IPS-18c (cell line): Measurements from ENCODE around the gene CLASP2.
"Not testable (repeated sequence)": the region's sequence is repeated elsewhere in the genome, so short reads cannot be mapped to it uniquely, and the experiment has no call there.

ENCODE experiments used
- H3K4me3 ChIP-seq: 2 replicates; pipeline ENCODE4 v1.7.0; 2013; ENCODE audit warnings: low read depth, mild to moderate bottlenecking, low read length, moderate library complexity; ENCODE audit not compliant: insufficient read depth
- H3K9me3 ChIP-seq: one replicate; pipeline ENCODE4 v1.6.1; 2013; ENCODE audit warnings: mild to moderate bottlenecking, low read length, moderate library complexity; ENCODE audit not compliant: control insufficient read depth, insufficient read depth

Gene CLASP2

GRCh38 chr3:33717866-33718594 is at the start of gene CLASP2:
Gene CLASP2, minus strand, starts transcription at chr3:33718254. Its CDS starts 252 bp downstream, at chr3:33718002.
- H3K4me3 ChIP-seq = peak within 1 kb of the TSS; percentile 96
- H3K9me3 ChIP-seq = no peaks in the 10 kb centered on the region

GRCh38 chr3:33758864-33759263 is 40.8 kb upstream of the CLASP2 start:
- Histone ChIP-seq H3K9me3 (peaks cover 5% of the 10 kb centered on the region), H3K4me3 (no peak overlapping the region)

DNA sequence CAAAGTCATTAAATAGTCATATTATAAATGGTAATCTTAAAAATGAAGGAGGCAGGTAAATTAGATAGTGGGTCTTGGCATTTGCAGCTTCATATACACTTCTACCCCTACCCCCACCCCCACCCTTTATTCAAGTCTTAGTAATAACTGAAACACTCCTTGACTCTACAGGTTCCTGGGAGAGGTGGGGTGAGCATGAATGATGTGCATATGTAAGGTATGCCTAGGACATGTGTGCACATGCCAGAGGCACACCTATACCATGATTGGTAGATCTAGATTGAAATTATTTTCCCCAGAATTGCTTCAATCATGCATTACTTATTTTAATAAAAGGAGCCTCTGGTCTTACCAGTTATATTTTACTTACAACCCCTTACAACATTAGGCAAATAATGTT is 40.2 kb upstream of the CLASP2 start:
- Histone ChIP-seq H3K9me3 (peaks cover 5% of the 10 kb centered on the region), H3K4me3 (no peak overlapping the region)

DNA sequence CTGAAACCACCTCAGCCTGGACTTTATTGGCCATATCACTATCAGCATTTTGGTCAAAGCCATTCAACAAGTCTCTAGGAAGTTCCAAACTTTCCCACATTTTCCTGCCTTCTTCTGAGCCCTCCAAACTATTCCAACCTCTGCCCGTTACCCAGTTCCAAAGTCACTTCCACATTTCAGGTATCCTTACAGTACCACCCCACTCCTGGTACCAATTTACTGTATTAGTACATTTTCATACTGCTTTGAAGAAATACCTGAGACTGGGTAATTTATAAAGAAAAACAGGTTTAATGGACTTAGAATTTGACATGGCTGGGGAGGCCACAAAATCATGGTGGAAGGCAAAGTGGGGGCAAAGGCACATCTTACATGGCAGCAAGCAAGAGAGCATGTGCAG is 36.3 kb upstream of the CLASP2 start:
- not testable (repeated sequence) for H3K4me3 ChIP-seq, H3K9me3 ChIP-seq

GRCh38 chr3:33751336-33751735 is 33.3 kb upstream of the CLASP2 start:
- H3K9me3 ChIP-seq = peaks cover 5% of the 10 kb centered on the region
- H3K4me3 ChIP-seq = no peak overlapping the region

DNA sequence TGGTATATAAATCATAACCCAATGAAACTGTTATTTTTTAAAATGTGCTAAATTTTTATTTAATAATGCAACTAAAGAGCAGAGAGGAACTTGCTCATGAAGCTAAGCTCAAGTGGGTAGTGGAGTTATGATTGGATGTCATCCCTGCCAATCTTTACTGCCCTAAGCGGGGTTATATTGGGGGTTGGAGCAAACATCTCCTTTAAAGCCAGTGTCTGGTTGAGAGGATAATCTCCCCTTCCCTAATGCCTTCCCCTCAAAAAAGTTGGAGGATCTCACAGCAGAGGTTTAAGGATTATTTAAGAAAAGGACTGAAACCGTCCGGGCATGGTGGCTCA is 32.1 kb upstream of the CLASP2 start:
- peaks cover 3% of the 10 kb centered on the region for H3K9me3 ChIP-seq
- no peak overlapping the region for H3K4me3 ChIP-seq

DNA sequence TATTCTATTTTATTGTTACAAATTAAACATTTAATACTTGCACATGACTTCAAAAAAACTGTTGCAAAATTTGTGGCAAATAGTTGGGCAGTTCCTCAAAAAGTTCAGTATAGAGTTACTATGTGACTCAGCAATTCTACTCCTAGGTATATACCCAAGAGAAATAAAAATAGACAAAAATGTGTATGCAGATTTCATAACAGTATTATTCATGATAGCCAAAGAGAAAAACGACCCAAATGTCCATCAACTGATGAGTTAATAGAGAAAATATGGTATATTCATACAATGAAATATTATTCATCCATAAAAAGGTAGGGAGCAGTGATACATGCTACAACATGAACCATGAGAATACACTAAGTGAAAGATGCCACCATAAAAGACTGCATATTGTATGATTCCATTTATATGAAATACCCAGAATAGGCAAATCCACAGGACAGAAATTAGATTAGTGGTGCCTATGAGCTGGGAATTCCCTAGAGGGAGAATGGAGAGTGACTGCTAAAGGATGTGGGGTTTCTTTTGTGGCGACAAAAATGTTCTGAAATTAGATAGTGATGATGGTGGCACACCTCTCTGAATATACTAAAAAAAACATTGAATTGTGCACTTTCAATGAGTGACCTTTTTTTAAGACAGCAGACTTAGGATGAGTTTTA is 31.6 kb upstream of the CLASP2 start:
- Histone ChIP-seq H3K4me3 (no peak overlapping the region), H3K9me3 (no peaks in the 10 kb centered on the region)

DNA sequence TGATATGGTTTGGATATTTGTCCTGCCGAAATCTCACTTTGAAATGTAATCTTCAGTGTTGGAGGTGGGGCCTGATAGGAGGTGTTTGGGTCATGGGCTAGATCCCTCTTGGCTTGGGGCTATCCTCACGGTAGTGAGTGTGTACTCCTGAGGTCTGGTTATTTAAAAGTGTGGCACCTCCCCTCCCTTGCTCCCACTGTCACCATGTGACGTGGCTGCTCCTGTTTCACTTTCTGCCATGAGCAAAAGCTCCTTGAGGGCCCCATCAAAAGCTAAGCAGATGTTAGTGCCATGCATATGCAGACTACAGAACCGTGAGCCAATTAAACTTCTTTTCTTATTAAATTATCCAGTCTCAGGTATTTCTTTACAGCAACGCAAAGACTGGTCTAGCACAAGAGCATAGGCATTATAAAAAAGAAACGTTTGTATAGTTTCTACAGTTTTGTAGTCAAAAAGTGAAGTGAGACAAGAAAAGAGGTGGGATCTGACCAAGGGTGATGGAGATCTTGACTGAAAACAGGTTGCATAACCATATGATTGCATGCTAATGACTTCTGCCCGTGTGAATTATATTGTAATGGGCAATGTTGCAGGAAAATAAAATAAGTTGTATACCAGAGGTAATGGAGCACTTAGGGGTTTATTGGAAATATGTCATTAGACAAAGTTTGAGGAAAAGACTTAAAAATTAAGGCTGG is 28.5 kb upstream of the CLASP2 start:
- Histone ChIP-seq H3K4me3 (no peak overlapping the region), H3K9me3 (no peaks in the 10 kb centered on the region)

GRCh38 chr3:33737146-33737545 is 19.1 kb upstream of the CLASP2 start:
- Histone ChIP-seq H3K9me3 (no peaks in the 10 kb centered on the region), H3K4me3 (no peak overlapping the region)

GRCh38 chr3:33732394-33732793 is 14.3 kb upstream of the CLASP2 start:
- Histone ChIP-seq H3K9me3 (no peaks in the 10 kb centered on the region), H3K4me3 (no peak overlapping the region)

DNA sequence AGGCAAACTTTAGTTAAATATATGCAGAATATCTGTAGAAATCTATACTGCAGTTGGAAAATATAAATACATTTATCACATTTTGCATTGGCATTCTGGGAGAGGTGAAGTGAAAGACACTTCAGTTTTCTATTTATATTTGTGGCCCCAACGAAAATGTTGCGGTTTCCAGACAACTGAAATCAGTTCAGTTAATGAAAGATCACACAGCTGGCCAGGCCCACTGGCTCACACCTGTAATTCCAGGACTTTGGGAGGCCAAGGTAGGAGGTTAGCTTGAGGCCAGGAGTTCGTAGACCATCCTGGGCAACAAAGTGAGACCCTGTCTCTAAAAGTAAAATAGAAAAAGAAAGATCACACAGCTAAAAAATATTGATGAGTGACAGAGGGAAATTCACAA is 11.9 kb upstream of the CLASP2 start:
- Histone ChIP-seq H3K9me3 (no peaks in the 10 kb centered on the region), H3K4me3 (no peak overlapping the region)

- H3K4me3 ChIP-seq = no peak overlapping the region
- H3K9me3 ChIP-seq = no peaks in the 10 kb centered on the region
These were observed 6.2 kb upstream of the CLASP2 start for GRCh38 chr3:33724256-33724655.

DNA sequence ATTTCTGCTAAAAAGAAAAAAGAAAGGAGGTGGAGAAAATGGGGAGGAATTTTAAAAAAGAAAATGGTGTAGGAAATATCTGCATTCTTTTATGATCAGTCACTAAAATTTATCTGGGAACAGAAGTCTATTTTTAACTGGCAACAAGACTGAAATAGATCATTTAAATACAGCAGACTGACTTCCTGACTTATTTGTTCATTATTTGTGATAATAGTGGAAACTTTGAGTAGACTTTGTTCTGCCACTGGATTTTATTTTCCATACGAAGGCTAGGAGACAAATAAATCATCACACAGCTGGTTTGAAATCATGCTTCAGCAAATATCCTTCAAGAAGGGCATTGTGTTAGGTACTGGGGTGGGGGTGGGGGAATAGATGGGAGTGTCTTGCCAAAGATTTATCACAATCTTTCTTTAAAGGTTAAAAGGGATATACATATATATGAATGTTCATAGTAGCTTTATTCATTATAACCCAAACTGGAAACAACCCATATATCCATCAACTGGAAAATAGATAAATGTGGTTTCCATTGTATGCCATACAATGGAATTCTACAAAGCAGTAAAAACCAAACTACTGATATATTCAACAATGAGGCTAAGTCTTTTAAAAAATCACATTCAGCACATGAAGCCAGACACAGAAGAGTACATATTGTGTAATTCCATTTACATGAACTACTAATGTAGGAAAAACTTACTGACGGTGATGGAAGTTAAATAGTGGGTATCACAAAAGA is 4.7 kb upstream of the CLASP2 start:
- H3K9me3 ChIP-seq = no peaks in the 10 kb centered on the region

GRCh38 chr3:33722191-33722590 is 4.1 kb upstream of the CLASP2 start:
- Histone ChIP-seq H3K4me3 (no peak overlapping the region), H3K9me3 (no peaks in the 10 kb centered on the region)

More for the DNA sequence above, 4.7 kb upstream of the CLASP2 start:
- H3K4me3 ChIP-seq = no peak overlapping the region

DNA sequence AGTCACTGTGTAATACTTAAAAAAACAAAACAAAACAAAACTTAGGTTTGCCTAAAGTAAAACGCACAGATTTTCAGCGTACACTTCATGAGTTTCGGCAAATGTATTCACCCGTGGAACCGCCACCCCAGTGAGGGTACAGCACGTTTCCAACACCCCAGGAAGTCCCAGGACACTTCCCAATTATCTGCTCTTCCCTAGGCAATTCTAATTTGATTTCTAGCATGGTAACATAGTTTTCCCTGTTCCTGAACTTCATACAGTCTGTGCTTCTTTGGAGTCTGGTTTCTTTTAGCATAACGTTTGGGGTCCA is 497 bp upstream of the CLASP2 start:
- H3K9me3 ChIP-seq = no peaks in the 10 kb centered on the region
- peak overlapping the region; percentile 96; the same call in 1 of the 2 replicates for H3K4me3 ChIP-seq

DNA sequence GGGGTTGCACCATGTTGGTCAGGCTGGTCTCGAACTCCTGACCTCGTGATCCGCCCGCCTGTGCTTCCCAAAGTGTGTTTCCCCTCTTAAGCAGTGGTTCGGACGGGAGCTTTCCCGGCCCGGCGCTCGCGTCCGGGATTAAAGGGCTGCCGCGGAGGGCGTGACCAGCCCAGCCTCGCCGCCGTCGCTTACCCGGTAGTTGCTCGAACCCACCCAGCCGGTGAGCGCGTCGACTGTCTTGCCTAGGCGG is 513 bp downstream of the CLASP2 start:
- Histone ChIP-seq H3K9me3 (no peaks in the 10 kb centered on the region), H3K4me3 (peak overlapping the region; percentile 96)

GRCh38 chr3:33716227-33716626 is 1.8 kb downstream of the CLASP2 start:
- H3K4me3 ChIP-seq = peak overlapping the region; percentile 96
- no peaks in the 10 kb centered on the region for H3K9me3 ChIP-seq

DNA sequence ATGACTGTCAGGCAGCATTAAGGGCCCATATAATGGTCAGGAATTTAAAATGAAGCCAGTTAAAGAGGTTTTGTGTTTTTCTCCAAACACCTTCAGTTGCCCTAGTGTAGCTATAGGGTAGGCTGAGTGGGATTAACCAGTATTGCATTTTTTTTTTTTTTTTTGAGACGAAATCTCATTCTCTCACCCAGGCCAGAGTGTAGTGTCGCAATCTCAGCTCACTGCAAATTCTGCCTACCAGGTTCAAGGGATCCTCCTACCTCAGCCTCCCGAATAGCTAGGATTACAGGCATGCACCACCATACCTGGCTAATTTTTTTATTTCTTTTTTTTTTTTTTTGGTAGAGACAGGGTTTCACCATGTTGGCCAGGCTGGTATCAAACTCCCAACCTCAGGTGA is 7.0 kb downstream of the CLASP2 start:
- no peak overlapping the region for H3K4me3 ChIP-seq
- H3K9me3 ChIP-seq = no peaks in the 10 kb centered on the region
